ENCODE data around the gene CDYL2. TPM values are rescaled to one million over a fixed set of nuclear protein-coding genes. Genes with fewer than 3 reads are reported as not detected.

The CDYL2 gene
- total RNA-seq, 1 donor from 2014 or later, result 9.4 TPM

DNA sequence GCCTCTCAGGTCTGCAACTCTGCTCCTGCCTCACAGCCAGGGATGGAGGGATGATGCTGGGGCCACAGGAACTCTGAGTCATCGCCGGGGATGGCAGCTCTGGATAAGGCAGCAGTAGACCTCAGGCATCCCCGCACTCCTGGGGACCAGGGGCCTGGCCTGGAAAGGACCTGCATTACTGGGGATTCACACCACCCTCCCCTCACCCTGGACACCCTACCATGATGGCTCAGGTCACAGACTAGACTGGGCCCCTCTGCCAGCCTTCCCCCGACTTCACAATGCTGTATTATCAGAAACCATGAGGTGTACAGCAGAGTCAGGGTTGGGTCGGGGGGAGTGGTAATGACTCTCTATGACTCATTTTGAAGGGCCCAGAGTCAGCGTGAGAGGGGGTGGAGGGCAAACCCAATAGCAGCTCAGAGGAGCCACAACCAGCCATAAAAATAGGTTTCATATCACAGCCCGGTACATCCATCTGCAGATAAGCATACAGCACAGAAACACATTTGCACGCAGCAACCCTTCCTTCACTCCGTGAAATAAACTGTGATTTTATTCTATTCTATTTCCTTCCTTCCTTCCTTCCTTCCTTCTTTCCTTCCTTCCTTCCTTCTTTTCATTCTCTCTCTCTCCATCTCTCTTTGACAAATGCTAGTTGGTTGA, 234.8 kb downstream of the CDYL2 start:
- DNase-seq (ENCODE audit: low spot score in 2 of 2) (no peak), FAIRE-seq (no peak)

DNA sequence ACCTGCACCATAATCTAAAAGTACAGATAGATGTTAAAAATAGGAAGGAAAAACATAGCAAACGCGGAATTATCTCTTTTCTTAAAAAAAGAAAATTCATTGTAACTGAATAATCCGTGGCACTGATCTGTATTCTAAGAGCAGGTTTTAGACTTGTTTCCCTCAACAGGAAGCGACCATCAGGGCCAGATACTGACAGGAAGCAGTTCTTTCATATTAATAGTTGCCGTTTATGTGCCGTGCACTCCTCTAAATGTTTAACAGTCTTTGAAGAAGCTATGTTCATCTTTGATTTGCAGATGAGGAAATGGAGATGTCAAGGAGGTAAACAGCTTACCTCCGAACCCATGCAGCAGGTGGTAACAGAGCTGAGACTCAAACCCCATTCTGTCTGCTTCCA, 240.0 kb downstream of the CDYL2 start:
- DNase-seq (ENCODE audit: low spot score in 2 of 2) (no peak), FAIRE-seq (no peak)

DNA sequence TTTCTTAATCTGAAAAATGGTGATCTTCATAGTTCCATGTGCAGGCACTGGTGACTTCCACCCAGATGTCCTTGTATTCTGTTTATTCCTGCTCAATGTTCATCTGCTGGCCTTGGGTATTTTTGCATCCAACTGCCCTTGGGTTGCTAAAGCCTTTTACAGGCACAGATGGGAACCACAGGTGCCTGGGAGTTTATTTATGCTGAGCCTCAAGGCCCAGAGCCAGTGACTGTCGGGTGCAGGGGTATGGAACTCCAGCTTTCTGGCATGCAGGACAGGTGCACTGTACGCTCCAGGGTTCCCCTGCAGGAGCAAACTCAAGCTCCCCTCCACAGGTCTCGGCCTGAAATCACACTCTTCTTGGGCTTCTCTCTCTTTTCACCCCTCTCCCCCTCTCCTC, 241.3 kb downstream of the CDYL2 start:
- DNase-seq (ENCODE audit: low spot score in 2 of 2) (no peak), FAIRE-seq (no peak)

DNA sequence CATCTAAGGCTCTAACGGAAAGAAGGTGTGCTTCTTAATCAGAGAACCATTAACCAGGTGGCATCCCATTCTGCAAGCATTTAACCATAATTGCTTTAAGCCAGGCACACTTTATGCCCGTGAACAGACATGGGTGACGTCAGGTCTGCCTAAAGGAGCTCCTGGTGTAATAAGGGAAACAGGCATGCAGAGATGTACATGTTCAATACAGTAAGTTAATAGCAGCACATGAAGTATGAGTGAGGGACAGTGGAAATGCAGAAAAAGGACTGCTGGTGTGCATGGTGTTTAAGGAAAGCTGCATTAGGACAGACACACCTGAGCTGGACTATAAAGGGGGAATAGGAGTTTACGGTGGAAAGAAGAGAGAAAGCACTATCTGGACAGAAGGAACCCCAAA, 245.0 kb downstream of the CDYL2 start:
- no peak for FAIRE-seq

DNA sequence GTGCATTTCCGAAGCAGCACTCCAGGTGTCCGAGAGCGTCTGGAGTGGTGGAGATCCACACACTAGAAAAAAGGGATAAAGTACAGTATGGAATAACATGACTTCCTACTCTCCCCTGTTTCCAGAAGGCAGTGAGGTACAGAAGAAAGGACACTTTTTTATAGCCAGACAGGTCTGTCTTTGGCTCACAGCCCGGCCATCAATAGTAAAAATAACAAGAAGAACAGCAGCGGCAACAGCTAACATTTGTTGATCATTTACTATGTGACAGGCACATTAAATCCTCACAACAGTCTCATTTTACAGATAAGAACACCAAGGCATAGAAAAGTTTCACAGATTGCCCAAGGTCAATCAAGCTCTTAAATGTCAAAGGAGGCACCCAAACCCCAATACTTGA, 247.4 kb downstream of the CDYL2 start:
- no peak for DNase-seq (ENCODE audit: low spot score in 2 of 2)

More for the DNA sequence above, 245.0 kb downstream of the CDYL2 start:
- no peak for DNase-seq (ENCODE audit: low spot score in 2 of 2)

DNA sequence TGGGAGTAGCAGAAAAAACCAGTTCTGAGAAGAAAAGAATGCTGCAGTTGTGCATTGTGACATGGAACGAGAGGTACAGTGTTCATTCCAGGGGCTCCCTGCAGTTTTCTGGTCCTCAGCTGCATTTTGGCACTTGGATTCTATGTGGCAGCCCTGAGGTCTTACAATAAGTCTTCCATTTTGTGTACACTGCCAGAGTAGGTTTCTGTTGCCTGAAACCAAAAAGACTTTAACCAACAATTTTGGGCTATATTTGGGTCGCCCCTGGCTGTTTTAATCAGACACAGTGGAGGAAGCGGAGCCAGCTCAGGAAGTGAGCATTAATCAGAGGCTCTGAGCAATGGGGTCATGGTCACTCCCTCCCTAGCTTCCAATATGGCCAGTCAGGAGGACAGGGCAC, 247.9 kb downstream of the CDYL2 start:
- FAIRE-seq, result no peak
- DNase-seq (ENCODE audit: low spot score in 2 of 2), result no peak

More for the DNA sequence above, 247.4 kb downstream of the CDYL2 start:
- FAIRE-seq, result no peak

DNA sequence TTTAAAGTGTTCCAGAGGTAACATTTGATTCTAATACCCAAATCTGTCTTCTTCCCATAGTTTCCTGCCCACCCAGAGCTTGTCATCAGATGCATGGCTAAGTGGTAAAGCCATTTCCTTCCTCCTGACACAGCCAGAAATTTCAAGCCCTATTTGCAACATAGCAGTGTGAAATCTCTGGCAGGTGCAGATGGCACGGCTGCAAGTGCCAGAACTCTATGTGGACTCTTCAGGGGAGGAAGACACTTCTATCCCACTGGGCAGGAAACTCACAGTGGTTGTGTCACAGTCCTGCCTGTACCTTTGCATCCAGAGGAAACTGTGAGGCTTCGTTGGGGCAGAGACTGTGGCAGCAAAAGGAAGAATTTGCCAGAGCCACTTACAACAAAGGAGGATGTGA, 250.4 kb downstream of the CDYL2 start:
- no peak for DNase-seq (ENCODE audit: low spot score in 2 of 2)
- FAIRE-seq, result no peak

DNA sequence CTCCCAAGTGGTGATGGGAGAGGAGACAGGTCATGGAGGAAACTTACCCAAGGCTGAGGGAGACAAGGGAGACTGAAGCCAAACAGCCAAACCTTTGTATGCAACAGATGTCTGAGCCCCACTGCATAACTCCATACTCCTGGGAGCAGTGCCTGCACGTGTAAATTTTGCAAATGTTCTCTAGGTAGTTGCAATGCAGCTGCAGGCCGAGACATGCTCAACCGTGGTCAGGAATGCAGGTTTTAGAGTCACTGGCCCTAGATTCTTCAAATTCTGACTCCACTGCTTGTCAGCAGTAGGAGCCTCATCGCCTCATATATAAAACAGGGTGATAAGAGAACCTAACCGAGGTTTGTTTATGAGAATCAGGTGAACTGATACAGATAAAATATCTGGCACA, 252.1 kb downstream of the CDYL2 start:
- DNase-seq (ENCODE audit: low spot score in 2 of 2) (no peak), FAIRE-seq (no peak)

Other genes with a start within 250 kb of the CDYL2 start
- gene CMC2, start 202.3 kb upstream of the CDYL2 start, total RNA-seq, result 37.9 TPM
- 4.5 TPM for gene CENPN, start 202.6 kb upstream of the CDYL2 start, total RNA-seq
- gene ATMIN, start 231.2 kb upstream of the CDYL2 start, total RNA-seq, result 86.0 TPM